ENCODE data around the gene CCL26. TPM values are rescaled to one million over a fixed set of nuclear protein-coding genes. Genes with fewer than 3 reads are reported as not detected.
"Not testable (repeated sequence)": the region's sequence is repeated elsewhere in the genome, so short reads cannot be mapped to it uniquely, and the experiment has no call there.

Gene CCL26
- total and polyA plus RNA-seq, 4 donors, result 1.4 TPM; not detected in 3

DNA sequence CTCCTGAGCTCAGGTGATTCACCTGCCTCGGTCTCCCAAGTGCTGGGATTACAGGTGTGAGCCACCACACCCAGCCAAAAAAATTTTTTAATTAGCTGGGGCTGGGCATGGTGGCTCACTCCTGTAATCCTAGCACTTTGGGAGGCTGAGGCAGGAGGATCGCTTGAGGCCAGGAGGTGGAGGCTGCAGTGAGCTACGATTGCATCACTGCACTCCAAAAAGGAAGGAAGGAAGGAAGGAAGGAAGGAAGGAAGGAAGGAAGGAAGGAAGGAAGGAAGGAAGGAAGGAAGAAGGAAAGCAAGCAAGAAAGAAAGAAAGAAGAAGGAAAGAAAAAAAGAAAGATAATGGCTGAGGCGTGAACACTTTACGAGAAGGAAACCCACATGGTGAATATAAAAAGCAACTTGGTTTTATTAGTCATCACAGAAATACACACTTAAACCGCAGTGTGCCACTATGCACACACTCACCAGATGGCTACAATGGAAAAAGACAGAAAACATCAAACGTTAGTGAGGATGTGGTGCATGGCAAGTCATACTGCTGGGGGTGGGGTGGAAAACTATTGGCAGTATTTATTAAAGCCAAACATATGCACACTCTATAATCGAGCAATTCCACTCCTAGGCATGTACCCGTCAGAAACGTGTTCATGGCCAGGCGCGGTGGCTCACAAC is 4.4 kb upstream of the CCL26 start:
- H3K9me3 ChIP-seq (ENCODE audit: control insufficient read depth, insufficient read depth, low read length), result no peaks in the 10 kb centered on the region
- H3K4me1 ChIP-seq (ENCODE audit: control insufficient read depth, insufficient read depth, low read length), result no peaks in the 10 kb centered on the region
- no peaks in the 10 kb centered on the region for H3K36me3 ChIP-seq (ENCODE audit: control insufficient read depth, insufficient read depth, low read length)
- no peak overlapping the region for H3K4me3 ChIP-seq (ENCODE audit: low read depth, low read length)
- 95% methylated on average over 4 of the region's 12 CpGs for WGBS (ENCODE audit: insufficient coverage)
- DNase-seq (ENCODE audit: low read depth in 4 of 6, low spot score in 6 of 6), result peak in 1 of 6 donors; percentile 35
- no peaks in the 10 kb centered on the region for H3K27me3 ChIP-seq (ENCODE audit: control insufficient read depth, insufficient read depth, low read length)
- H3K27ac ChIP-seq (ENCODE audit: low read depth, low read length), result no peak overlapping the region

DNA sequence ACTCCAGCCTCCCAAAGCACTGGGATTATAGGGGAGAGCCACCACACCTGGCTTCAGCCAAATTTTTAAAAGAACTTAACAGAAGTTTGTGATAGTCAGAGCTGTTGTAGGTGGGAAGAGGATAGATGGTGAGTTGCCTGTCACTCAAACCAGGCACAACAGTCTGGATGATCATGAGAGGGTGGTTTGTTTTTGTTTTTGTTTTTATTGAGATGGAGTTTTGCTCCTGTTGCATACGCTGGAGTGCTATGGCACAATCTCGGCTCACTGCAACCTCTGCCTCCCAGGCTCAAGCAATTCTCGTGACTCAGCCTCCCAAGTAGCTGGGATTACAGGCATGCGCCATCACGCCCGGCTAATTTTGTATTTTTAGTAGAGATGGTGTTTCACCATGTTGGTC is 1.9 kb upstream of the CCL26 start:
- not testable (repeated sequence) for DNase-seq (ENCODE audit: low read depth in 4 of 6, low spot score in 6 of 6); H3K4me1 ChIP-seq (ENCODE audit: control insufficient read depth, insufficient read depth, low read length); H3K27me3 ChIP-seq (ENCODE audit: control insufficient read depth, insufficient read depth, low read length); H3K9me3 ChIP-seq (ENCODE audit: control insufficient read depth, insufficient read depth, low read length); H3K36me3 ChIP-seq (ENCODE audit: control insufficient read depth, insufficient read depth, low read length); H3K4me3 ChIP-seq (ENCODE audit: low read depth, low read length); H3K27ac ChIP-seq (ENCODE audit: low read depth, low read length)
- WGBS (ENCODE audit: insufficient coverage), result 96% methylated on average over 3 of the region's 6 CpGs

DNA sequence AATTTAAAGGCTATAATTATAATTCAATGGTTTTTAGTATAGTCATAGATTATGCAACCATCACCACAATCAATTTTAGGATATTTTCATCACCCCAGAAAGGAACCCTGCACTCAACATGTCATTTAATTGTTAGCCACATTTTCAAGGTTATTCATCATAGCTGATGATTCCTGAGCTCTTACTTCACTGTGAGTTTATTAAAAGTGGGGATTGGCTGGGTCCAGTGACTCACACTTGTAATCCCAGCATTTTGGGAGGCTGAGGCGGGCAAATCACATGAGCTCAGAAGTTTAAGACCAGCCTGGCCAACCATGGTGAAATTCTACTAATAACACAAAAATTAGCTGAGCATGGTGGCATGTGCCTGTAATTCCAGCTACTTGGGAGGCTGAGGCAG is 787 bp downstream of the CCL26 start:
- no peaks in the 10 kb centered on the region for H3K4me1 ChIP-seq (ENCODE audit: control insufficient read depth, insufficient read depth, low read length)
- DNase-seq (ENCODE audit: low read depth in 4 of 6, low spot score in 6 of 6), result no peak
- WGBS (ENCODE audit: insufficient coverage), result no CpG with 5 or more reads among the region's 1 CpG
- H3K36me3 ChIP-seq (ENCODE audit: control insufficient read depth, insufficient read depth, low read length), result no peaks in the 10 kb centered on the region
- no peaks in the 10 kb centered on the region for H3K9me3 ChIP-seq (ENCODE audit: control insufficient read depth, insufficient read depth, low read length)
- H3K27ac ChIP-seq (ENCODE audit: low read depth, low read length), result no peak overlapping the region
- H3K4me3 ChIP-seq (ENCODE audit: low read depth, low read length), result no peak overlapping the region
- no peaks in the 10 kb centered on the region for H3K27me3 ChIP-seq (ENCODE audit: control insufficient read depth, insufficient read depth, low read length)

DNA sequence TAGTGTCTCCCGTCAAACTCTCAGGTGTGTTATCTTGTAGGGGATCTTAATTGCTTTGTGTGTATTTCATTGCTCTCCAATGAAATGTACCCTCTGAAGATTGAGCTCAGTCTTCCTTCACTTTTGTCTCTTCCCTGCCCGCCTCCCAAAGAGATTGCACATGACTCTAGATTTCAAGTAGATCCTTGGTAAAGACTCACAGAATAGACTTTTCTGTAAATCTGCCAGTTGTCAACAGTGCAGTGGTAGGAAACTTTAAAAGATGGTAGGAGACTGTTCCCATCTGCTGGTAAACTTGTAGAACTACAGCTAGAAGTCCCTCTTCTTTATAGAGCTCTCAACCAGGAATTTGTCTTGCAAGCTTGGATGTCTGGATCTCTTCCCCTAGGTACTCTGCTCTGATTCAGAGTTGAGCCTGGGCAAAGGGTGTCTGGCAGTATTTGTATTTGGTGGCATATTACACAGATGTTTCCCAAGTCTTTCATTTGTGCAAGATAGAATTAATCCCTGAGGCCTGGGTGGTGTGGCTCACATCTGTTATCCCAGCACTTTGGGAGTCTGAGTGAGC is 9.6 kb downstream of the CCL26 start:
- peak in 4 of 6 donors; percentile 51 to 89 (median 60) for DNase-seq (ENCODE audit: low read depth in 4 of 6, low spot score in 6 of 6)
- no peak overlapping the region for H3K27ac ChIP-seq (ENCODE audit: low read depth, low read length)
- H3K9me3 ChIP-seq (ENCODE audit: control insufficient read depth, insufficient read depth, low read length), result no peaks in the 10 kb centered on the region
- no peaks in the 10 kb centered on the region for H3K27me3 ChIP-seq (ENCODE audit: control insufficient read depth, insufficient read depth, low read length)
- no peak overlapping the region for H3K4me3 ChIP-seq (ENCODE audit: low read depth, low read length)
- WGBS (ENCODE audit: insufficient coverage), result no CpG with 5 or more reads among the region's 2 CpGs
- H3K36me3 ChIP-seq (ENCODE audit: control insufficient read depth, insufficient read depth, low read length), result no peaks in the 10 kb centered on the region
- no peaks in the 10 kb centered on the region for H3K4me1 ChIP-seq (ENCODE audit: control insufficient read depth, insufficient read depth, low read length)

DNA sequence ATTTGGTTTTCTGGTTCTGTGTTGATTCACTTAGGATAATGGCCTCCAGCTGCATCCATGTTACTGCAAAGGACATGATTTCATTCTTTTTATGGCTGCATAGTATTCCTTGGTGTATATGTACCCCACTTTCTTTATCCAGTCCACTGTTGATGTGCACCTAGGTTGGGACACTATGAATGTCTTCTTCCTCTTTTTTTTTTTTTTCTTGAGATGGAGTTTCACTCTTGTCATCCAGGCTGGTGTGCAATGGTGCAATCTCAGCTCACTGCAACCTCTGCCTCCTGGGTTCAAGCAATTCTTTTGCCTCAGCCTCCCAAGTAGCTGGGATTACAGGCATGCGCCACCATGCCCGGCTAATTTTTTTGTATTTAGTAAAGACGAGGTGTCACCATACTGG is 10.2 kb downstream of the CCL26 start:
- not testable (repeated sequence) for H3K36me3 ChIP-seq (ENCODE audit: control insufficient read depth, insufficient read depth, low read length); DNase-seq (ENCODE audit: low read depth in 4 of 6, low spot score in 6 of 6); H3K27ac ChIP-seq (ENCODE audit: low read depth, low read length); H3K4me1 ChIP-seq (ENCODE audit: control insufficient read depth, insufficient read depth, low read length); H3K4me3 ChIP-seq (ENCODE audit: low read depth, low read length); H3K9me3 ChIP-seq (ENCODE audit: control insufficient read depth, insufficient read depth, low read length); H3K27me3 ChIP-seq (ENCODE audit: control insufficient read depth, insufficient read depth, low read length)
- WGBS (ENCODE audit: insufficient coverage), result 100% methylated on average over 2 of the region's 3 CpGs

DNA sequence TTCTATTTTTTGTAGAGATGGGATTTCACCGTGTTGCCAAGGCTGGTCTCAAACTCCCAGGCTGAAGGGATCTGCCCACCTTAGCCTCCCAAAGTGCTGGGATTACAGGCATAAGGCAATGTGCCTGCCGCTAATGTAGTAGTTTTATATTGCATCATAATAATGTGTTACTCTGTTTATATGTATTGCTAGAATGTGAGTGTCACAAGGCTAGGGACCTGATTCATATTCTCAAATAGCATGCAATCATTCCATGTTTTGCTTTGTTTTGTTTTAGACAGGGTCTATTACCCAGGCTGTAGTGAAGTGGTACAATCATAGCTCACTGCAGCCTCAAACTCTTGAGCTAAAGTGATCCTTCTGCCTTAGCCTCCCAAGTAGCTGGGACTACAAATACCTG is 13.5 kb downstream of the CCL26 start:
- no peak for DNase-seq (ENCODE audit: low read depth in 4 of 6, low spot score in 6 of 6)
- H3K4me3 ChIP-seq (ENCODE audit: low read depth, low read length), result no peak overlapping the region
- WGBS (ENCODE audit: insufficient coverage), result no CpG with 5 or more reads among the region's 2 CpGs
- peaks cover 4% of the 10 kb centered on the region for H3K4me1 ChIP-seq (ENCODE audit: control insufficient read depth, insufficient read depth, low read length)
- no peak overlapping the region for H3K27ac ChIP-seq (ENCODE audit: low read depth, low read length)
- H3K27me3 ChIP-seq (ENCODE audit: control insufficient read depth, insufficient read depth, low read length), result no peaks in the 10 kb centered on the region
- no peaks in the 10 kb centered on the region for H3K9me3 ChIP-seq (ENCODE audit: control insufficient read depth, insufficient read depth, low read length)
- no peaks in the 10 kb centered on the region for H3K36me3 ChIP-seq (ENCODE audit: control insufficient read depth, insufficient read depth, low read length)

DNA sequence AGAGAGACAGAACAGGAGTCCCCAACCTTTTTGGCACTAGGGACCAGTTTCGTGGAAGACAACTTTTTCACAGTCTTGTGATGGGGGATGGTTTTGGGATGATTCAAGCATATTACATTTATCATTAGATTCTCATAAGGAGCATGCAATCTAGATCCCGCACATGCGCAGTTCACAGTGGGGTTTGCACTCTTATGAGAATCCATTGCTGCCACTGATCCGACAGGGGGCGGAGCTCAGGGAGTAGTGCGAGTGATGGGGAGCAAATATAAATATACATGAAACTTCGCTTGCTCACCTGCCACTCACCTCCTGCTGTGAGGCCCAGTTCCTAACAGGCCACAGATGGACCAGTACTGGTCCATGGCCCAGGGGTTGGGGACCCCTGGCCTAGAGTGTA is 14.2 kb downstream of the CCL26 start:
- H3K36me3 ChIP-seq (ENCODE audit: control insufficient read depth, insufficient read depth, low read length), result no peaks in the 10 kb centered on the region
- 100% methylated on average over 1 of the region's 7 CpGs for WGBS (ENCODE audit: insufficient coverage)
- DNase-seq (ENCODE audit: low read depth in 4 of 6, low spot score in 6 of 6), result no peak
- H3K27ac ChIP-seq (ENCODE audit: low read depth, low read length), result no peak overlapping the region
- H3K4me1 ChIP-seq (ENCODE audit: control insufficient read depth, insufficient read depth, low read length), result peaks cover 4% of the 10 kb centered on the region
- no peak overlapping the region for H3K4me3 ChIP-seq (ENCODE audit: low read depth, low read length)
- H3K27me3 ChIP-seq (ENCODE audit: control insufficient read depth, insufficient read depth, low read length), result no peaks in the 10 kb centered on the region
- H3K9me3 ChIP-seq (ENCODE audit: control insufficient read depth, insufficient read depth, low read length), result no peaks in the 10 kb centered on the region

DNA sequence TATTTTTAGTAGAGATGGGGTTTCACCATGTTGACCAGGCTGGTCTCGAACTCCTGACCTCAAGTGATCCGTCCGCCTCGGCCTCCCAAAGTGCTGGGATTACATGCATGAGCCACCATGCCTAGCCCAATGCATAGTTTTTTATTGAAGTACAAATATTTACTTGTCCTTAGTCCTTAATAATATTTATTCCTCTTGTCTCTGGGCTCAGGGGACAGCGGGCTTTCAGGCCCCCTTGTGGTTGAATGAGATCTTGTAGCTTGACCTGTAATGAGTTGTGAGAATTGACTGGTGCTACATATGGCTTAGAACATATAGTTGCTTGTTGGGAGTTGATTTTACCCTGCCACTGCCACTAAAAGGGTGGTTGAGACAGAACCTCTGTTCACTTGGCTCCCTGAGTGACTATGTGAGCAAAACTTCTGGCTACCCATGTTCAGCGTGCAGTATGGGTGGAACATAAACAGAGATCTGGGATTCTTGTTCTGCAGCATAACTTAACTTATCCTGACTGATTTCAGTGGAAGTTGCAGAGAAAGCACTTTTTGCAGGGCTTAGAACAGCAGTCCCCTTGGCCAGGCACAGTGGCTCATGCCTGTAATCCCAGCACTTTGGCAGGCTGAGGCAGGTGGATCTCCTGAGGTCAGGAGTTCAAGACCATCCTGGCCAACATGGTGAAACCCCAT is 14.9 kb downstream of the CCL26 start:
- no peaks in the 10 kb centered on the region for H3K27me3 ChIP-seq (ENCODE audit: control insufficient read depth, insufficient read depth, low read length)
- no peaks in the 10 kb centered on the region for H3K36me3 ChIP-seq (ENCODE audit: control insufficient read depth, insufficient read depth, low read length)
- 80% methylated on average over 1 of the region's 6 CpGs for WGBS (ENCODE audit: insufficient coverage)
- no peaks in the 10 kb centered on the region for H3K9me3 ChIP-seq (ENCODE audit: control insufficient read depth, insufficient read depth, low read length)
- no peak overlapping the region for H3K27ac ChIP-seq (ENCODE audit: low read depth, low read length)
- H3K4me3 ChIP-seq (ENCODE audit: low read depth, low read length), result no peak overlapping the region
- H3K4me1 ChIP-seq (ENCODE audit: control insufficient read depth, insufficient read depth, low read length), result peaks cover 4% of the 10 kb centered on the region
- no peak for DNase-seq (ENCODE audit: low read depth in 4 of 6, low spot score in 6 of 6)

DNA sequence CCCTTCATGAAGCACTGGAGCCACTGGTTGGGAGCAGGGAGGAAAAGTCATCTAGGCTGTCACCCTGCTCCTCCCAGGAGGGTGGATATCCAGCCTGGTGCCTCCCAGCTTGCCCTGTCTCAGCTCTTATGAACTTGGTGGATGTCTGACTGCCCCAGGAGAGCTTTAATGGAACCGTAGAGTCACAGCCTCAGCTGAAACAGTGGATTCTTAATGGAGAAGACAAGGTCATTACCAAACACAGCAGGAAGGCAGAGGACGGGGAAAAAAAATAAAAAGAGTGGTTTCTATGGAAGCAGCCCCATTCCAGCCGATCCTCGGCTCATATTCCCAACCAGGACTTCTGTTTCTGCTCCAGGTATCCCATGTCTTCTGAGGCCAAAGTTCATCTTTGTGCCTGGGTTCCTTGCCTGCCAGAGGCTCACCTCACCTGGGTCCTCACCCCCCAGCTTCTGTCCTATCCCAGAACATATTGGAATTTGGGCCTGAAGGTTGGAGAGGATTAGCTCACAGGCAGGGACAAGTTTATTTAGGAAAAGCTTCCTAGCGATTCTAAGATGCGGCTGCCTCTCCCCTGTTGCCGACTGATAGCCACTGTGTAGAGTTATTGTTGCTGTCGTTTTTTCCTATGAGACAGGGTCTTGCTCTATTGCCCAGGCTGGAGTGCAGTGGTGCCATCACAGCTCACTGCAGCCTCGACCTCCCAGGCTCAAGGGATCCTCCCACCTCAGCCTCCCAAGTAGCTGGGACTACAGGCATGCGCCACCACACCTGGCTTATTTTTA is 15.6 kb downstream of the CCL26 start:
- DNase-seq (ENCODE audit: low read depth in 4 of 6, low spot score in 6 of 6), result peak in 1 of 6 donors; percentile 53
- Histone ChIP-seq H3K27me3 (ENCODE audit: control insufficient read depth, insufficient read depth, low read length) (no peaks in the 10 kb centered on the region), H3K36me3 (ENCODE audit: control insufficient read depth, insufficient read depth, low read length) (no peaks in the 10 kb centered on the region), H3K4me1 (ENCODE audit: control insufficient read depth, insufficient read depth, low read length) (peaks cover 4% of the 10 kb centered on the region), H3K27ac (ENCODE audit: low read depth, low read length) (no peak overlapping the region), H3K9me3 (ENCODE audit: control insufficient read depth, insufficient read depth, low read length) (no peaks in the 10 kb centered on the region), H3K4me3 (ENCODE audit: low read depth, low read length) (no peak overlapping the region)
- 58% methylated on average over 7 of the region's 10 CpGs for WGBS (ENCODE audit: insufficient coverage)

All from spinal cord (tissue), 10 donors.